HepG2 (cell line): ENCODE data around the gene DRC3. TPM values are rescaled to one million over a fixed set of nuclear protein-coding genes. Genes with fewer than 3 reads are reported as not detected.

Source experiments
- ATAC-seq: fragments of 200-7000 bp; cut with Tn5 transposase; 3 replicates; pipeline ENCODE4 v1.9.1; 2020; ENCODE audit warnings: mild to moderate bottlenecking, moderate library complexity
- BruUV-seq: library from RNA; stranded (reverse); fragments of 400-500 nt; replicated peaks from 2 replicates; lab custom pipeline; 2021; lab: Mats Ljungman, UMichigan
- CTCF ChIA-PET: fragments of 300-600 bp; formaldehyde crosslinking; extraction: SDS; loops from one replicate; lab custom pipeline; 2021; ENCODE audit warnings: low total read pairs, inconsistent platforms, low intra/inter-chr PET ratio; lab: Yijun Ruan, JAX
- POLR2A ChIA-PET: fragments of 350-600 bp; sonication (Branson Sonifier 250); formaldehyde crosslinking; loops from one replicate; lab custom pipeline; 2020; ENCODE audit warnings: antibody characterized with exemption, inconsistent platforms; lab: Yijun Ruan, JAX
- DNase-seq: peaks from one replicate; pipeline ENCODE4 v3.0.0-alpha.2; 2015; ENCODE audit warnings: low spot score
- FAIRE-seq: peaks from 3 replicates; lab custom pipeline; 2011; peaks lifted over from hg19 to GRCh38; lab: Jason Lieb, UNC
- H2AFZ ChIP-seq: one replicate; pipeline ENCODE4 v1.6.1; 2011; ENCODE audit warnings: low read length, inconsistent platforms
- H3K27ac ChIP-seq: fragments of 300-600 bp; 3 replicates; pipeline ENCODE4 v1.8.0; 2011; ENCODE audit warnings: mixed run types, mild to moderate bottlenecking, mixed read lengths, low read length, inconsistent platforms; ENCODE audit not compliant: insufficient read depth; ENCODE audit errors: extremely low read length
- H3K27me3 ChIP-seq, 2 experiments: fragments of 200-600 bp in 1 of 2; 2 replicates in 1 of 2; 3 replicates in 1 of 2; pipeline versions ENCODE4 v1.6.0 to v1.8.0; 2011; ENCODE audit warnings: low read length in 2 of 2, mild to moderate bottlenecking in 2 of 2, moderate library complexity in 2 of 2, inconsistent platforms in 1 of 2; ENCODE audit not compliant: insufficient read depth in 2 of 2, control insufficient read depth in 1 of 2
- H3K36me3 ChIP-seq, 2 experiments: fragments of 200-600 bp in 1 of 2; replicated peaks in 1 of 2; 2 replicates in 1 of 2; 3 replicates in 1 of 2; pipeline versions ENCODE4 v1.5.1 to v1.8.0; 2011; ENCODE audit warnings: low read length in 2 of 2, inconsistent platforms in 1 of 2; ENCODE audit not compliant: insufficient read depth in 2 of 2, control insufficient read depth in 1 of 2
- H3K4me1 ChIP-seq: 2 replicates; pipeline ENCODE4 v1.5.1; 2012; ENCODE audit warnings: low read length, inconsistent platforms; ENCODE audit not compliant: insufficient read depth
- H3K4me2 ChIP-seq: 2 replicates; pipeline ENCODE4 v1.6.0; 2011; ENCODE audit warnings: low read depth, low read length, inconsistent platforms
- H3K4me3 ChIP-seq, 3 experiments: fragments of 200-600 bp in 1 of 3; sonication (generic), shearing (Covaris generic) in 1 of 3; replicated peaks in 1 of 3; 2 replicates each; pipeline ENCODE4 v1.5.1; 2011 to 2016; ENCODE audit warnings: low read length in 3 of 3, inconsistent platforms in 2 of 3, low read depth in 2 of 3, mild to moderate bottlenecking in 2 of 3, control low read depth in 1 of 3, mixed read lengths in 1 of 3; ENCODE audit not compliant: insufficient read depth in 1 of 3
- H3K79me2 ChIP-seq: one replicate; pipeline ENCODE4 v1.6.1; 2011; ENCODE audit warnings: low read length, inconsistent platforms; ENCODE audit not compliant: insufficient read depth
- H3K9ac ChIP-seq: 2 replicates; pipeline ENCODE4 v1.6.0; 2011; ENCODE audit warnings: mild to moderate bottlenecking, low read depth, low read length, inconsistent platforms; ENCODE audit not compliant: insufficient read depth
- H3K9me3 ChIP-seq: 2 replicates; pipeline ENCODE4 v1.5.1; 2012; ENCODE audit warnings: mild to moderate bottlenecking, low read length
- H4K20me1 ChIP-seq: 2 replicates; pipeline ENCODE4 v1.6.0; 2011; ENCODE audit warnings: inconsistent platforms, mild to moderate bottlenecking, low read length, moderate library complexity; ENCODE audit not compliant: insufficient read depth
- FOSL2 ChIP-seq: sonication (generic); formaldehyde crosslinking; IDR thresholded peaks from 2 replicates; pipeline ENCODE4 v1.4.0; 2020; ENCODE audit warnings: missing genetic modification reagents
- HIVEP1 ChIP-seq: sonication (generic); formaldehyde crosslinking; IDR thresholded peaks from 2 replicates; pipeline ENCODE4 v1.4.0; 2020; ENCODE audit warnings: mild to moderate bottlenecking, missing genetic modification reagents
- HNF1B ChIP-seq: sonication (generic); formaldehyde crosslinking; IDR thresholded peaks from 2 replicates; pipeline ENCODE4 v1.5.1; 2020; ENCODE audit warnings: mild to moderate bottlenecking, moderate library complexity, missing genetic modification reagents
- POLR2G ChIP-seq: fragments of 200-400 bp; formaldehyde crosslinking; IDR thresholded peaks from 2 replicates; pipeline ENCODE4 v1.6.1; 2018; ENCODE audit warnings: mild to moderate bottlenecking, low read depth, low read length, moderate library complexity
- XBP1 ChIP-seq: sonication (generic); formaldehyde crosslinking; IDR thresholded peaks from 2 replicates; pipeline ENCODE4 v1.5.0; 2020; ENCODE audit warnings: missing genetic modification reagents
- ZC3H4 ChIP-seq: sonication (generic); formaldehyde crosslinking; IDR thresholded peaks from 2 replicates; pipeline ENCODE4 v1.4.0; 2020; ENCODE audit warnings: missing genetic modification reagents, borderline replicate concordance
- ZNF724P ChIP-seq: sonication (generic); formaldehyde crosslinking; IDR thresholded peaks from 2 replicates; pipeline ENCODE4 v1.8.0; 2022; ENCODE audit warnings: missing genetic modification reagents, borderline replicate concordance
- ZSCAN20 ChIP-seq: sonication (generic); formaldehyde crosslinking; IDR thresholded peaks from 2 replicates; pipeline ENCODE4 v1.4.0; 2020; ENCODE audit warnings: missing genetic modification reagents, mild to moderate bottlenecking, borderline replicate concordance
- WGBS: methylation state at CpG from one replicate; pipeline ENCODE4 v1.1.6; 2017; ENCODE audit warnings: low lambda C conversion rate; 5-methylcytosine and 5-hydroxymethylcytosine counted together
- in situ Hi-C: cut with HindIII; loops from 2 replicates; pipeline ENCODE4 v1.10.0; 2017; ENCODE audit warnings: low pct_unique_long_range_greater_than_20kb; ENCODE audit not compliant: extremely low pct_ligation_motif_present
- intact Hi-C: fragments of 100-400 bp; cut with micrococcal nuclease; formaldehyde crosslinking; loops from one replicate; pipeline ENCODE4 v1.10.0; 2022; ENCODE audit not compliant: unreplicated experiment
- polyA plus RNA-seq, 8 experiments: library from polyadenylated mRNA; depleted of rRNA in 3 of 8; stranded (reverse) in 7 of 8; unstranded in 1 of 8; fragments of >200 nt; fragmentation: Illumina TruSeq in 4 of 8; extraction: Trizol in 4 of 8; gene quantifications; 2 replicates each; pipeline versions ENCODE4 v1.2.1 to v1.2.3, GENCODE V29; 2011 to 2016; ENCODE audit warnings: low read depth in 4 of 8, missing spikeins in 1 of 8, mixed read lengths in 1 of 8; ENCODE audit not compliant: insufficient read depth in 1 of 8
- total RNA-seq, 5 experiments: library from RNA; depleted of rRNA; stranded (reverse); fragments of >200 nt; fragmentation: Illumina TruSeq; extraction: Trizol; gene quantifications; 2 replicates each; pipeline ENCODE4 v1.2.3, GENCODE V29; 2016; ENCODE audit warnings: low read depth in 1 of 5
- TF ChIP-seq, protein P1 (sequence below): sonication (generic); formaldehyde crosslinking; IDR thresholded peaks from 2 replicates; pipeline ENCODE4 v1.8.0; 2022; ENCODE audit warnings: missing genetic modification reagents, mild to moderate bottlenecking, borderline replicate concordance
- TF ChIP-seq, protein P2 (sequence below): sonication (generic); formaldehyde crosslinking; IDR thresholded peaks from 2 replicates; pipeline ENCODE4 v1.4.0; 2020; ENCODE audit warnings: missing genetic modification reagents
- TF ChIP-seq, protein P3 (sequence below): sonication (generic); formaldehyde crosslinking; IDR thresholded peaks from 2 replicates; pipeline ENCODE4 v1.4.0; 2020; ENCODE audit warnings: mild to moderate bottlenecking, missing genetic modification reagents

The DRC3 gene
- total and polyA plus RNA-seq, 2 of the 13 experiments (the other 11 are each of a cell fraction or from before 2014, with no cell fraction given): 0.53 to 0.87 TPM

DNA sequence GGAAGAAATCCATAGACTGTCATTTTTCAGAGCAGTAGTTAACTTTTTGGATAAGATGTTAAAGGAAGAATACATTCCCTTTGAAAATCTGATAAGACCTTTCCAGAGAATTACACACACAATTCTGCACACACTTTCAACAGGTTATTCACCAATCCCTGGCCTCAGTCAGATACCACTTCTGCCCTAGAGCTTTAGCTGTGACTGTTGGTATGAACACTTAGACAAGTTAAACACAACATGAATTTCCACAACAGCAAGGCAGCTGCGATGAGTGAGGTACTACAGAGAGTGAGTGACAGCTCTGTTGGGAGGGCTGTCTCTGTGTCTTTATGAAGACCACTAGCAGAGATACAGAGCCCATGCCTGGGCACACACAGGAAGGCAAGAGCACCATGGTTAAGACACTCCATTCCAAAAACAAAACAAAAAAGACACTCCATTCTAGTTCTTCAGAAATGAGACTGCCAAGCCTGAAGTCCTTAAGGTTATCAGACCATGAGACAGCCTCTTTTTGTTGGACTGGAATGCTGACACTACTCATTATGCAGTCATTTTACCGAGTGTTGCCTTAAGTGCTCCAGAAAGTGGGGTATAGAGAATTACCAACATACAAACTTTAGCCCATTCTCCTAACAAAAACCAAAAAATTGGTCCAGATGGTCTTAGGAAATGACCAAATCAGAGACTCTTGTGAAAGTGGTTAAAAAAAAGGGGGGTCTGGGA is 42.8 kb upstream of the DRC3 start:
- H3K27me3 ChIP-seq: no peaks in the 10 kb centered on the region
- H3K9me3 ChIP-seq: no peaks in the 10 kb centered on the region
- in situ Hi-C loops: no loop called here
- no peak overlapping the region for H2AFZ ChIP-seq
- BruUV-seq: no TSS peak
- H3K27ac ChIP-seq: no peak overlapping the region
- intact Hi-C loops: no loop called here
- no peak overlapping the region for H3K9ac ChIP-seq
- WGBS: 76% methylated on average over 2 of the region's 2 CpGs
- ATAC-seq: no peak
- peaks cover 16% of the 10 kb centered on the region for H3K4me1 ChIP-seq
- H3K36me3 ChIP-seq: no peaks in the 10 kb centered on the region
- no peak for FAIRE-seq
- H3K79me2 ChIP-seq: no peaks in the 10 kb centered on the region
- H3K4me2 ChIP-seq: no peak overlapping the region
- POLR2A ChIA-PET: no interaction called here
- CTCF ChIA-PET: no interaction called here
- no peaks in the 10 kb centered on the region for H4K20me1 ChIP-seq
- DNase-seq: no peak
- H3K4me3 ChIP-seq: no peak overlapping the region
- TF ChIP-seq, protein P1, sequence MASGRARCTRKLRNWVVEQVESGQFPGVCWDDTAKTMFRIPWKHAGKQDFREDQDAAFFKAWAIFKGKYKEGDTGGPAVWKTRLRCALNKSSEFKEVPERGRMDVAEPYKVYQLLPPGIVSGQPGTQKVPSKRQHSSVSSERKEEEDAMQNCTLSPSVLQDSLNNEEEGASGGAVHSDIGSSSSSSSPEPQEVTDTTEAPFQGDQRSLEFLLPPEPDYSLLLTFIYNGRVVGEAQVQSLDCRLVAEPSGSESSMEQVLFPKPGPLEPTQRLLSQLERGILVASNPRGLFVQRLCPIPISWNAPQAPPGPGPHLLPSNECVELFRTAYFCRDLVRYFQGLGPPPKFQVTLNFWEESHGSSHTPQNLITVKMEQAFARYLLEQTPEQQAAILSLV (CRISPR knock-in tag): no peak
- TF ChIP-seq POLR2G (no peak), XBP1 (CRISPR knock-in tag) (no peak), ZNF724P (CRISPR knock-in tag) (no peak), ZC3H4 (CRISPR knock-in tag) (no peak), ZSCAN20 (no peak), HNF1B (CRISPR knock-in tag) (no peak), HIVEP1 (CRISPR knock-in tag) (no peak), FOSL2 (CRISPR knock-in tag) (no peak)
- TF ChIP-seq, protein P2, sequence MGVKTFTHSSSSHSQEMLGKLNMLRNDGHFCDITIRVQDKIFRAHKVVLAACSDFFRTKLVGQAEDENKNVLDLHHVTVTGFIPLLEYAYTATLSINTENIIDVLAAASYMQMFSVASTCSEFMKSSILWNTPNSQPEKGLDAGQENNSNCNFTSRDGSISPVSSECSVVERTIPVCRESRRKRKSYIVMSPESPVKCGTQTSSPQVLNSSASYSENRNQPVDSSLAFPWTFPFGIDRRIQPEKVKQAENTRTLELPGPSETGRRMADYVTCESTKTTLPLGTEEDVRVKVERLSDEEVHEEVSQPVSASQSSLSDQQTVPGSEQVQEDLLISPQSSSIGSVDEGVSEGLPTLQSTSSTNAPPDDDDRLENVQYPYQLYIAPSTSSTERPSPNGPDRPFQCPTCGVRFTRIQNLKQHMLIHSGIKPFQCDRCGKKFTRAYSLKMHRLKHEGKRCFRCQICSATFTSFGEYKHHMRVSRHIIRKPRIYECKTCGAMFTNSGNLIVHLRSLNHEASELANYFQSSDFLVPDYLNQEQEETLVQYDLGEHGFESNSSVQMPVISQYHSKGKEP (CRISPR knock-in tag): no peak
- TF ChIP-seq, protein P3, sequence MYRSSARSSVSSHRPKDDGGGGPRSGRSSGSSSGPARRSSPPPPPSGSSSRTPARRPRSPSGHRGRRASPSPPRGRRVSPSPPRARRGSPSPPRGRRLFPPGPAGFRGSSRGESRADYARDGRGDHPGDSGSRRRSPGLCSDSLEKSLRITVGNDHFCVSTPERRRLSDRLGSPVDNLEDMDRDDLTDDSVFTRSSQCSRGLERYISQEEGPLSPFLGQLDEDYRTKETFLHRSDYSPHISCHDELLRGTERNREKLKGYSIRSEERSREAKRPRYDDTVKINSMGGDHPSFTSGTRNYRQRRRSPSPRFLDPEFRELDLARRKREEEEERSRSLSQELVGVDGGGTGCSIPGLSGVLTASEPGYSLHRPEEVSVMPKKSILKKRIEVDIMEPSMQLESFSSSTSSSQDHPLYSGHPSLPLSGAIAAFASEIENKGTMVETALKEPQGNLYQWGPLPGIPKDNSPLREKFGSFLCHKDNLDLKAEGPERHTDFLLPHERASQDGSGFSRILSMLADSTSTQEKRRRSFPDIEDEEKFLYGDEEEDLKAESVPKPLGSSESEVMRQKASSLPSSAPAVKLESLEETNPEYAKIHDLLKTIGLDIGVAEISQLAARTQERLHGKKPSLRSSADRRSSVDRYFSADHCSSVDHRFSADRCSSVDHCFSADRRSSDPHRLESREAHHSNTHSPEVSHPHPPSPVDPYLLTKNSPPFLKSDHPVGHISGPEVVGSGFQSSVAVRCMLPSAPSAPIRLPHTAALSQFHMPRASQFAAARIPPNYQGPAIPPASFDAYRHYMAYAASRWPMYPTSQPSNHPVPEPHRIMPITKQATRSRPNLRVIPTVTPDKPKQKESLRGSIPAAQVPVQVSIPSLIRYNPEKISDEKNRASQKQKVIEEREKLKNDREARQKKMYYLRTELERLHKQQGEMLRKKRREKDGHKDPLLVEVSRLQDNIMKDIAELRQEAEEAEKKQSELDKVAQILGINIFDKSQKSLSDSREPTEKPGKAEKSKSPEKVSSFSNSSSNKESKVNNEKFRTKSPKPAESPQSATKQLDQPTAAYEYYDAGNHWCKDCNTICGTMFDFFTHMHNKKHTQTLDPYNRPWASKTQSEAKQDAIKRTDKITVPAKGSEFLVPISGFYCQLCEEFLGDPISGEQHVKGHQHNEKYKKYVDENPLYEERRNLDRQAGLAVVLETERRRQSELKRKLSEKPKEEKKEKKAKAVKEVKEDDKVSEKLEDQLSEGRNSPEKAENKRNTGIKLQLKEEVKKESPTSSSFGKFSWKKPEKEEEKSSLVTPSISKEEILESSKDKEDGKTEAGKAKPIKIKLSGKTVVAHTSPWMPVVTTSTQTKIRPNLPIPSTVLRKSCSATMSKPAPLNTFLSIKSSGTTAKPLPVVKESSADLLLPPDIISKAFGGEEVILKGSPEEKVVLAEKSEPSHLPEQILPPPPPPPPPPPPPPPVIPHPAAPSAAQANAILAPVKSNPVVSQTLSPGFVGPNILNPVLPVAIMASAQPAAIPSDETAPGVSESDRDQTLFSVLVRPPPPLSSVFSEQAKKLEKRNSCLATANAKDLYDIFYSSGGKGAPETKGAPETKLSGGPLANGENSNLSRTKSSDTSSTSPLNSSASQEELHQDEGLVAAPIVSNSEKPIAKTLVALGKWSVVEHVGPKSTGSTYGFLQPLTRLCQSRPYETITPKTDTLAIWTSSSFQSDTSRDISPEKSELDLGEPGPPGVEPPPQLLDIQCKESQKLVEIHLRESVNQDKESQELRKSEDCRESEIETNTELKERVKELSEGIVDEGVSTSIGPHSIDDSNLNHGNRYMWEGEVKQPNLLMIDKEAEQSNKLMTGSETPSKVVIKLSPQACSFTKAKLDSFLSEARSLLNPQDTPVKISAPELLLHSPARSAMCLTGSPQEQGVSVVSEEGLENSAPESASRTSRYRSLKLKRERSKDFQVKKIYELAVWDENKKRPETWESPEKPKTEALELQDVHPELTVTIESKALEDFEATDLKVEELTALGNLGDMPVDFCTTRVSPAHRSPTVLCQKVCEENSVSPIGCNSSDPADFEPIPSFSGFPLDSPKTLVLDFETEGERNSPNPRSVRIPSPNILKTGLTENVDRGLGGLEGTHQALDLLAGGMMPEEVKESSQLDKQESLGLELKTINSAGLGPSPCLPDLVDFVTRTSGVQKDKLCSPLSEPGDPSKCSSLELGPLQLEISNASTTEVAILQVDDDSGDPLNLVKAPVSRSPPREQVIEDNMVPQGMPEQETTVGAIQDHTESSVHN: no peak
